Measurements from ENCODE around the gene TMEM256. TPM values are rescaled to one million over a fixed set of nuclear protein-coding genes. Genes with fewer than 3 reads are reported as not detected.

Gene TMEM256
- total and polyA plus RNA-seq, 2 donors from 2014 or later = 55.8 to 389 TPM

DNA sequence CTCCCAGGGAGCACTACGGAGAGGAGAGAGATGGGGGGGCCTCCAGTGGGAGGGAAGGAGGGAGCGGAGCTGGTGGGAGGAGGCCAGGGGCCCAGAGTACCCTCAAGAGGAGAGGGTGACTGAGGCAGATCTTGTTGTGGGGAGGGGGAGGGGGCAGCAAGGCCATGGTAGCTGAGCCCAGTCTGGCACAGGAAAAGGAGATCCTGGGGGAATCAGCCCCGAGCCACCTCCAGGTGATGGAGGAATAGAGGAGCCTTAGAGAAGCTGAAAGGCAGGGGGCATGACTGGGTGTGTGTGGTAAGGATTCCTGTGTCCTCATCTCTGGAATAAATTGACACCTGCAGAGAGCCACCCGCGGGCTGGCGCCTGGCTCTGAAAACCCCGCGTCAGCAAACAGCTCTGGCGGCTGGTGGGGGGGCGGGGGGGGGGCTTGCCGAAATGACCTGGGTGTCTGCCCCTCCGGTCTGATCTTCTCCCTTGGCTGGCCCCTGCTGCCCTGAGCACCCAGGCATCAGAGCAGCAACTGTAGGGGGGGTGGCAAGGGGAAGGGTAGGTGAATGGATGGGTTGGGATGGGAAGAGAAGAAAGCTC, 2.4 kb upstream of the TMEM256 start:
- DNase-seq (peak in 1 of 5 donors; percentile 73), FAIRE-seq (no peak)
- Histone ChIP-seq H3K9me3 (ENCODE audit: control insufficient read depth in 2 of 3, insufficient read depth in 1 of 3, low read length in 3 of 3) (no peaks in the 10 kb centered on the region), H3K4me1 (ENCODE audit: control insufficient read depth in 2 of 3, insufficient read depth in 2 of 3, low read depth in 1 of 3, low read length in 3 of 3) (peaks cover 0 to 6% (median 6%) of the 10 kb centered on the region in 3 donors), H3K36me3 (ENCODE audit: control insufficient read depth in 2 of 3, insufficient read depth in 3 of 3, low read length in 3 of 3) (no peaks in the 10 kb centered on the region), H3K27me3 (ENCODE audit: control insufficient read depth, insufficient read depth, low read length) (no peaks in the 10 kb centered on the region), H3K27ac (ENCODE audit: low read depth in 2 of 2, low read length in 2 of 2) (no peak overlapping the region), H3K4me3 (ENCODE audit: low read length in 3 of 3) (no peak overlapping the region), H3K9ac (ENCODE audit: low read length in 3 of 3) (no peak overlapping the region)
- intact Hi-C loops (cut with DNase I) = no loop called here
- TF ChIP-seq, protein P1, sequence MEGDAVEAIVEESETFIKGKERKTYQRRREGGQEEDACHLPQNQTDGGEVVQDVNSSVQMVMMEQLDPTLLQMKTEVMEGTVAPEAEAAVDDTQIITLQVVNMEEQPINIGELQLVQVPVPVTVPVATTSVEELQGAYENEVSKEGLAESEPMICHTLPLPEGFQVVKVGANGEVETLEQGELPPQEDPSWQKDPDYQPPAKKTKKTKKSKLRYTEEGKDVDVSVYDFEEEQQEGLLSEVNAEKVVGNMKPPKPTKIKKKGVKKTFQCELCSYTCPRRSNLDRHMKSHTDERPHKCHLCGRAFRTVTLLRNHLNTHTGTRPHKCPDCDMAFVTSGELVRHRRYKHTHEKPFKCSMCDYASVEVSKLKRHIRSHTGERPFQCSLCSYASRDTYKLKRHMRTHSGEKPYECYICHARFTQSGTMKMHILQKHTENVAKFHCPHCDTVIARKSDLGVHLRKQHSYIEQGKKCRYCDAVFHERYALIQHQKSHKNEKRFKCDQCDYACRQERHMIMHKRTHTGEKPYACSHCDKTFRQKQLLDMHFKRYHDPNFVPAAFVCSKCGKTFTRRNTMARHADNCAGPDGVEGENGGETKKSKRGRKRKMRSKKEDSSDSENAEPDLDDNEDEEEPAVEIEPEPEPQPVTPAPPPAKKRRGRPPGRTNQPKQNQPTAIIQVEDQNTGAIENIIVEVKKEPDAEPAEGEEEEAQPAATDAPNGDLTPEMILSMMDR (IDR thresholded peaks at IDR 0.05; ENCODE audit: borderline replicate concordance, extremely low read depth, insufficient read depth) = no peak

DNA sequence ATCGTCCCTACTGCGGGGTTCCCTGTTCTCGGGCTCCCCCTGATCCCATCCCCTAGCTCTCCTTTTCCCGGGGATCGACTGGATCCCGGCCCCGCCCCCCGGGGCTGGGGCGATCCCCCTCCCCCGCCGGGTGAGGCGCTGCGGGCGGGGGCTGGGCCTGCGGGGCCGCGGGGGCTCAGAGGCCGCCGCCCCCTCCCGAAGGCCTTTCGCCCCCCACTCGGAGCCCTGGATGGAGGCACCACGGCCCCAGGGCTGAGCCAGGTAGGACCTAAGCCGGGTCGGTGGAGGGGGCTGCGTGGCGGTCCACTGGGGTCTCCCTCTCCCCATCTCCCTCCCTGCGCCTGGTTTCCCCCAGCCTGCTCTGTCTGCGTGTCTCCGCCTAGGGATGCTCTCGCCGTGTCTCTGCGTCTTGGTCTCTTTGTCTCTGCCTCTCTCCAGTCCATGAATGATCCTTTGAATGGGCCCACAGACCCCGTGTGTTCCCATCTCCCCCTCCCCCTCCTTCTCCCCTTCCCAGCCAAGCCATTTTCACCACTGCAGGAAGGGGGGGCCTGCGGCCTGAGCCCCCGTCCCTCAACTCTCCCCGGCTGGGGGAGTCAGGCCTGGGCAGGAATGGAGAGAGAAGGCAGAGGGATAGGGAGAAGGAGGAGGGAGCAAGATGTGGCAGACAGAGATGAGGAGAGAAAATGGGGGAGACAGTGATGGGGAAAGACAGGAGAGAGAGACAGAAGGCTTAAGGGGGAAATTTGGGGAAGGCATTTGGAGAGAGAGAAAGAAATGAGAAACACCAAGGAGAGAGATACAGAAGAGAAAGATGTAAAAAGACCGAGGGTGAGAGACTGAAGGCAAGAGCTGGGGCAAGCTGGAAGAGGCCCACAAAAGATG, 1.7 kb upstream of the TMEM256 start:
- Histone ChIP-seq H3K4me3 (ENCODE audit: low read length in 3 of 3) (peak overlapping the region; percentile 29 to 72 (median 45)), H3K4me1 (ENCODE audit: control insufficient read depth in 2 of 3, insufficient read depth in 2 of 3, low read depth in 1 of 3, low read length in 3 of 3) (peaks cover 0 to 6% (median 6%) of the 10 kb centered on the region in 3 donors), H3K9ac (ENCODE audit: low read length in 3 of 3) (peak overlapping the region in 2 of 3 donors; percentile 48 to 55), H3K36me3 (ENCODE audit: control insufficient read depth in 2 of 3, insufficient read depth in 3 of 3, low read length in 3 of 3) (no peaks in the 10 kb centered on the region), H3K27ac (ENCODE audit: low read depth in 2 of 2, low read length in 2 of 2) (peak overlapping the region; percentile 43 to 65), H3K27me3 (ENCODE audit: control insufficient read depth, insufficient read depth, low read length) (no peaks in the 10 kb centered on the region), H3K9me3 (ENCODE audit: control insufficient read depth in 2 of 3, insufficient read depth in 1 of 3, low read length in 3 of 3) (no peaks in the 10 kb centered on the region)
- peak in 3 of 5 donors; percentile 37 to 81 (median 79) for DNase-seq
- no peak for FAIRE-seq
- intact Hi-C loops (cut with DNase I) = no loop called here
- TF ChIP-seq, protein P1 (IDR thresholded peaks at IDR 0.05; ENCODE audit: borderline replicate concordance, extremely low read depth, insufficient read depth) = no peak

DNA sequence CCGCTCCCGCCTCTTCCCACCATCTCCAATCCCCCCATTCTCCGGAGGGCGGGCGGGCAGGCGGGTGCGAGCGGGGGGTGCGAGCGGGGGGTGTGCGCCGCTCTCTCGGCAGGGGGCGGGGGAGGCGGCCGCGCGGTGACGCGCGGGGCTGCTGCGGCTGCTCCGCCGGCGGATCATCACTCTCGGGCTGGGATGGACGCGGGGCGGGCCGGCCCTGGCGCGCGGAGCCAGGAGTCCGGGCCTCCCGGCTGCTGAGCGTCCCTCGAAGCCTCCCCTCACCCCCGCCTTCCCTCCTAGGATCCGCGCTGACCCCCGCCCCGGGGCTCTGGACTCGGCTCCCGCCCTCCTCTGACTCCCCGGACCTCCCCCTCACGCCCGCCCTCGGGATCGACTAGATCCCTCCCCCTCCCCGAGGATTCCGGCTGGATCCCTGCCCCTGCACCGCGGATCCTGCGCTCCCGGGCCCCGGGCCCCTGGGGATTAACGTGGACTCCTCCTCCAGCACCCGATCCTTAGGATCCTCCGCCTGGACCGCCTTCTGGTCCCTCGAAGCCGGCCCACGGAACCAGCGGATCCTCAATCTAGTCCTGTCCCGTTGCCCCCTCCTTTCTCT, 946 bp upstream of the TMEM256 start:
- no peaks in the 10 kb centered on the region for H3K9me3 ChIP-seq (ENCODE audit: control insufficient read depth in 2 of 3, insufficient read depth in 1 of 3, low read length in 3 of 3)
- H3K36me3 ChIP-seq (ENCODE audit: control insufficient read depth in 2 of 3, insufficient read depth in 3 of 3, low read length in 3 of 3) = no peaks in the 10 kb centered on the region
- peak overlapping the region in 2 of 3 donors; percentile 48 to 55 for H3K9ac ChIP-seq (ENCODE audit: low read length in 3 of 3)
- FAIRE-seq (no peak), DNase-seq (peak in 3 of 5 donors; percentile 25 to 94 (median 90))
- TF ChIP-seq, protein P1 (IDR thresholded peaks at IDR 0.05; ENCODE audit: borderline replicate concordance, extremely low read depth, insufficient read depth) = no peak
- H3K27me3 ChIP-seq (ENCODE audit: control insufficient read depth, insufficient read depth, low read length) = no peaks in the 10 kb centered on the region
- H3K27ac ChIP-seq (ENCODE audit: low read depth in 2 of 2, low read length in 2 of 2) = peak overlapping the region; percentile 42 to 51
- intact Hi-C loops (cut with DNase I) = no loop called here
- peaks cover 0 to 6% (median 6%) of the 10 kb centered on the region in 3 donors for H3K4me1 ChIP-seq (ENCODE audit: control insufficient read depth in 2 of 3, insufficient read depth in 2 of 3, low read depth in 1 of 3, low read length in 3 of 3)
- peak overlapping the region; percentile 29 to 72 (median 41) for H3K4me3 ChIP-seq (ENCODE audit: low read length in 3 of 3)

Measured in kidney (tissue), 14 donors.